ENCODE measurements around the gene FAP.

FAP gene

GRCh38 chr2:162242586-162243280, 512 bp downstream of the FAP start:
- DNase-seq: no peak

GRCh38 chr2:162241571-162241970, 1.7 kb downstream of the FAP start:
- no peak for DNase-seq

DNA sequence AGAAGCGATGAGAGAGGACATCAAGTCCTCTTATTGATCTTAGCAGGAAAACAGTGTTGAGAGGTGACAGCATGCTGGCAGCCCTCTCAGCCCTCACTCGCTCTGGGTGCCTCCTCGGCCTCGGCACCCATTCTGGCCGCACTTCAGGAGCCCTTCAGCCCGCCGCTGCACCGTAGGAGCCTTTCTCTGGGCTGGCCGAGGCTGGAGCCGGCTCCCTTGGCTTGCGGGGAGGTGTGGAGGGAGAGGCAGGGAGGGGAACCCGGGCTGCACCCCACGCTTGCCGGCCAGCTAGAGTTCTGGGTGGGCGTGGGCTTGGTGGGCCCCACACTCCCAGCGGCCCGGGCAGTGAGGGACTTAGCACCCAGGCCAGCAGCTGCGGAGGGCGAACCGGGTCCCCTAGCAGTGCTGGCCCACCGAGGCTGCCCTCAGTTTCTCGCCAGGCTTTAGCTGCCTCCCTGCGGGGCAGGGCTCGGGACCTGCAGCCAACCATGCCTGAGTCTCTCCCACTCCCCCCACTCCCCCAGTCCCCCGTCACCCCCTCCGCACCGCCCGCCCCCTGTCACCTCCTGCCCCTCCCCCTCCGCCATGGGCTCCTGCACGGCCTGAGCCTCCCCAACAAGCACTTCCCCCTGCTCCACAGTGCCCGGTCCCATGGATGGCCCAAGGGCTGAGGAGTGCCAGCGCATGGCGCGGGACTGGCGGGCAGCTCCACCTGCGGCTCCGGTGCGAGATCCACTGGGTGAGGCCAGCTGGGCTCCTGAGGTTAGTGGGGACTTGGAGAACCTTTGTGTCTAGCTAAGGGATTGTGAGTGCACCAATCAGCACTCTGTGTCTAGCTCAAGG, 8.4 kb downstream of the FAP start:
- no peak for DNase-seq

DNA sequence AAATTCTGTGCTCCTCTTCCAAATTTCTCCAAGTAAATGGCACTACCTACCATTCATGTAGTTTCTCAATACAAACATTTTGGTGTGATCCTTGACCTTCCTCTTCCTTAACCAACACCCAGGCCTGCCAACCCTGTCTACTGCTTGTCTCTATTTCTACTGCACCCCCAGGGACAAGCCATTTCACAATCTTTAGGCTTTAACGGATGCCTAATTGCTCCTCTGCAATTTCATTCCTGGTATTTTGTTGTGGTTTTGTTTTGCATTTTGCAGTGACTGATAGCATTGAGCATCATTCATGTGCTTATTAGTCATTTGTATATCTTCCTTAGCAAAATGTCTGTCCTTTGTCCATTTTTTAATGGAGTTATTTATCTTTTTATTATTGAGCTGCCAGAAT, 10.0 kb downstream of the FAP start:
- DNase-seq: no peak

DNA sequence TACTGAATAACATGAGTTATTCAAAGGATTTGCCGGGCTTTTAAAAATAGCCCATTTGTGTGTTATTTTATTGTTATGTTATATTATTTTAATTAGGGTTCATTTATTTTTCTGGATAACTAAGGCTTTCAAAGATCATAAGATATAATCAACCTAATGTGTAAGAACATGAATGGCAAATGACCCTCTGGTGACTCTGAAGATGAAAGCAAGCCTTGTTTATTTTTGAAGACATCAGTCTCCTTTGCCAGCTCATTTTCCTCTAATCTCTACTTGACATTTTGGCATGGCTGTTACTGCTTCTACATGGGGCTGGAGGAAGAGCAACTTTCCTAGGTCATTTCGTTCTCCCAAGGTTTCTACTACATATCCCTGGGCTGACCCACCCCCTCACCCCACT, 10.6 kb downstream of the FAP start:
- DNase-seq: no peak

DNA sequence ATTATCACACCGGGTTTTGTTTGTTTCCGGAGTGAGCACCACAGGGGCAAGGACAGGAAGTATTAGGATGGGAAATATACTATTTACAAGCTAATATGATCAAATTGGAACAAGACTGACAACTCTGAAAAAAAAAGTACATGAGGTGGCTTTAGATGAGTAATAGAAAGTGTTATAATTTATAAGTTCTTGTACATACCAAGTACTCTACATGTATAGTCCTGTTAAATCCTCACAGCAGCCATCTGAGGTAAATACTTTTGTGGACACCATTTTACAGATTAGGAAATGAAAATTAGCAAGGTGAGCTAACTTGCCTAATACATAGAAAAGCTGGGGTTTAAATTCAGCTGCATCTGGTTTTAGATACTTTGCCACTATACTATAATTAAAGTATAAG, 11.2 kb downstream of the FAP start:
- no peak for DNase-seq

DNA sequence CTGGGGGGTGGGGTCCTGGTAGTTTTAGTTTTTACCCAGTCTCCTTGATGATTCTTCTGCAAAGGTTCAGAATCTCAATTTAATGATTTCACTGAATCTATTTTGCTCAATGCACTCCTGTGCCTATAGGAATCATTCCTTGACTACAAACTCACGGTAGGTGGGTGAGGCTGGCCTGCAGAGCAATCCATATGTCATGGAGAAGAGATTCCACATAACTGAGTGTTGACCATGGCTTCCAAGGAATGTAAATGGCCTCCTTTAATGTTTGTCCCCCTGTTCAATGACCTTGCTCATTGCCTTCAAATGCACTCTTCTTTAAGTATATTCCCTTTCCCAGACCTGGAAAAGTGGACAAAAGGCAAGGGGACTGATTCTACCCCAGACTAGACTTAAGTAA, 12.5 kb downstream of the FAP start:
- no peak for DNase-seq

DNA sequence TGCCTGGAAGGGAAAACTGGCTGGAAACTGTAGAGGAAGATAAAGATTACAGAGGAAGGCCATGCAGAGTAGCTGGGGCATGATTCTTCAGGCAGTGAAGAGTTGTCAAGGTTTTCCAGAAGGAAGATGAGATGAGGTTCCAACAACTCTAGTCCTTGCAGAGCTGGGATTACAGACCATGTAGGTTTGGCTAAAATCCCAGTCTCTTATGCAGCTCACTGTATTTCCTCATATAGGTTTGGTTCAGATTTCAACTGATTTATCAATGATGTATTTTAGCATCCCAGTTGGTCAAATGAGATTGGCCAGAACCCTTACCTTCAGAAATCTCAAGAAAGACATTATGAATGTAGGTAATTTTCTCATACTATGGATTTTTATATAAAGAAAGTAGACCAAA, 16.4 kb downstream of the FAP start:
- no peak for DNase-seq

GRCh38 chr2:162221064-162221463, 22.2 kb downstream of the FAP start:
- DNase-seq: peak; percentile 50 to 53

DNA sequence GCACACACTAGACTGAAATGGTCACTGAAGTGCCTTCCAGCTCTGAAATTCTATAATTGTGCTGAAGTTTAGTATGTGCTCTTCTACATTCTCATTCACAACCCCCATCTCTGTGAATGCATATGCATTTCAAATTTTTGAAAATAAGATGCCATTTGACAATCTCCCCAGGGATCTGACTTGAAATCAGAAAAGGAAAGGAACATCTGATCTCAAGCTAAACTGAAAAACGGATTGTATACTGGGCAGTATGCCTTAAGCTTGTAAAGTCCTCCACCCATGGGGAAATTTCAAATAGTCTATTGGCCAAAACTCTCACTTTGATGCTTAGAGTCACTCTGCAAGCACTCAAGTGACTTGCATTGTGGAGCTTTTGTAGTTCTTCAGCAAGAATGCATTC, 22.9 kb downstream of the FAP start:
- no peak for DNase-seq

DNA sequence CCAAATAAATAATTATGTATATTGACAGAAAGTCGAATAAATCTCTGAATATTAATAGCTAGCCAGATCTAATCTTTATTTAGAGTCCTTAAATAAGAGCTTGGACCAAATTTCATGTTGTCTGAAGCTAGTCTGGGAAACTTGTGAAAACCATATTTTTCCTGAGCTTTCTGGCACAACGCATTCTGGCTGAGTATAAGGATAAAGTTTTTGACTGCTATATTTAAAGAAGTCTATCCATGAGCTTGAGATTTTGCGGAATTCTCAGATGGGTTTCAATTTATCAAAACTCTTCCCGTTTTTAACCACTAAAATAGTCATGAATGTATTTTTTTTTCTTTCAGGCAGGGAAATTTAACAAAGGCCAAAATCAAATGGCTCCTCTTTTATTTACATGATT, 23.8 kb downstream of the FAP start:
- no peak for DNase-seq

DNA sequence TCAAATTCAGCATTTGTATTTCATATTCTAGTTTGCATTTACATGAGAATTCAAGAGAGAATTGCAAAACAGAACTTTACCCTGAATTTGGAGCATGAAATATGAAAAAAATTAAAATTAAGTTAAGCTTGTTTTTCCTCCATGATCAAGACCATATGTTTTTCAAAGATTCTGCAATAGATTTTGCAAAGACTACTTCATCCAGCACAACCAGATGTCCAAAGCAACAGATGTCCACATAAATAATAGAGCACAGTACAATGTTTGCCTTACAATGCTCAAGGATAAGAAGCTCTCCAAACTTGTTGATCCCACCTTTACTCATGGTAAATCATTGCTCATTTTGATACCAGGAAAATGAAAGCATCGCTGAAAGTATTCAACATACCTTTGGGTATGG, 25.6 kb downstream of the FAP start:
- DNase-seq: no peak

GRCh38 chr2:162215162-162215561, 28.1 kb downstream of the FAP start:
- DNase-seq: no peak

- DNase-seq: no peak
These were observed 30.9 kb downstream of the FAP start for GRCh38 chr2:162212366-162212765.

GRCh38 chr2:162211732-162212131, 31.5 kb downstream of the FAP start:
- no peak for DNase-seq

DNA sequence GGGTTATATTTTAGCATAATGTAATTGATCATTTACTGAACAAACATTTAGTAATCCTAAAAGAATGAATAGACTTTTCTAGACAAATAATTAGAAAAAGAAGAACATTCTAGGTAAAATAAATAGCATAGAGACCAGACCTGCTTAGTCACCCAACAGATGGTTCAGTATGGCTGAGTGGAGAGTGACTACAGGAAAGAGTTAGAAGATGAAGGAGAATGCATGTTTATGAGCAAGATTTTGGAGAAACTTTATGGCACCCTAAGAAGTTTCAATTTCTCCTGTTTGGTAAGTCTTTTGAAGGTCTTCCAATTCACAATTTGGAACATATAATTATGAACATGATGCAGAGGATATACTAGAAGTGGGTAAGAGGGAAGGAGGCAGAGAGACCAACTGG, 32.9 kb downstream of the FAP start:
- DNase-seq: no peak

GRCh38 chr2:162202203-162202602, 41.0 kb downstream of the FAP start:
- no peak for DNase-seq

DNA sequence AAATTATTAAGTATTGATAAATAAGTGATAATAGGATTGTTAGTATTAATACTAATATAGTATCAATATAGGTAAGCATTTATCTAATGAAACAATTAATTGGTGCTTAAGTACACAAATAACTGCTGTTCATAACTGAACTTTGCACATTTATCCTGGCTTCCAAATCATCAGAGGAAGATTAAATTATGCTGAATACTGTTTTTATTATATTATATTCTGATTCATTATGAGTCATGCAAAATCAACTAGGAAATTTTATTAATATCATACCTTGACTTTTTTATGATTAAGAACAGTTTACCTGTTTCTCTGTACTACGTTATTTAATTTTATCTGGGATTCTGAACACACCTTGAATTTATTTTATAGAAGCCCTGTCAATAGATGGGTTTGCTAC, 42.6 kb downstream of the FAP start:
- DNase-seq: no peak

- no peak for DNase-seq
These were observed 43.3 kb downstream of the FAP start for GRCh38 chr2:162199913-162200312.

DNA sequence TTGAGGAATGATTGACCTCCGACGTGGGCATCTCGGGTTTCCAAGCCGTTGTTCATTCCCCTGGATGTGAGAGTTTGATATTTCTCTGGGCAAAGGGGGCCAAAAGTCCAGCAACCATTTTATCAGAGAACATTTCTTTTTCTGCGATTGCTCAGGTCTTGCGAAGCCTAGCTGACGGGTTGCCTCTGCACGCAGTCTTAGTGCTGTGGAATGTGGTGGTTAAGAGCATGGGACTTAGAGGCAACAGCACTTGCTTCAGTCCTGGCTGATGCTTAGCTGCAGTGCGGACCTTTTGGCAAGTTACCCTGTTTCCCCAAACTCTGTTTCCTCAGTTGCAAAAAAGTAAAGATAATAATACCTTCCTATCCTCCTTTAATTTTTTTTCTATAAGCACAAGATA, 45.0 kb downstream of the FAP start:
- no peak for DNase-seq

DNA sequence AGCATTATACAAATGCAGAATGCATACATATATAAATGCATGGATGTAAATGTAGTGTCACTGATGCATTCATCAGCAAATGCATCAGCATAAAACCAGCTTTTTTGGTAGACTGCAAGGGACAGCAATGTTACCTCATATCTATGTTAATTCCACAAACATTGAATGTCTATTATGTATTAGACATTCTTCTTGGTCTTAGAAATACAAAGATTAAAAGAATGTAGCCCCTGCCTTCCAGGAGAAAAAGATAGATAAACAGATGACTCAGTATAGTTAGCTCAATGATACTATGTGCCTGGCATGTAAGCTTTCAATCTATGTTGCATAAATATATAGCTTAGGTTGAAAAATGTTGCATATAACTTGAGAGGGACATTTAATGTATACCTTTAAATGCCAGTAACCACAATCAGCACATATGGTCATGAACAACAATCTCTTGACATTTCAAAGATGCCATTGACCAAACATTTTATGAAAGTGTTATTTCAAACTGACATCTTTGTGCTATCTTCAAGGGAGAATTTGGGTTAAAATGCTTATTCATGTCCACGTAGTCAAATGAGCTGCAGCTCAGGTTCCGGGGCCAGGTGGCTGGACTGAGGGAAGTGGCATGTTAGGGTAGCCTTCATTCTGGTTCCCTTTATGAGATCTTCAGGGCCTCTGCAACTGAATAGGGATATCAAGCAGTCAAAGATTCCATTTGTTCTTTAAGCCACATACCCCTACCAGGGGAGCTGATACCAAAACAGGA, 46.0 kb downstream of the FAP start:
- DNase-seq: no peak

- no peak for DNase-seq
These were observed 46.6 kb downstream of the FAP start for GRCh38 chr2:162196638-162197037.

DNA sequence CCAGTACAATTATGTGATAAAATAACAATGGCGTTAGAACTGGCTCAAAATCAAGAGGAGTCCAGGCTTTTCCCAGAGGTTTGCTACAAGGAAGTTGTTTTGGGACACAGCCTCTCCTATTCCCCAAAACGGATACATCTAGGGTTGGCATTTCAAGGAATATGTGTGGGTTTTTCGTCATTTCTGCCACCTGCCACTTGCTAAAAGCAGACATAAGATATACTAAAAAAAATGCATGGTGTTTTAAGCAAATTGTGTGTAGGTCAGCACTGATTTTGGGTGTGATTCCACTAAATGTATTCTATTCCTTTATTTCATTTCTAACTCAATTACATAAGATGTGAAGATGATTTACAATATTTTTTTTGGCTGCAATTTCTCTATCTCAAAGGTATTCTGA, 54.8 kb downstream of the FAP start:
- no peak for DNase-seq
